Measurements from ENCODE around the gene OAS1. TPM values are rescaled to one million over a fixed set of nuclear protein-coding genes. Genes with fewer than 3 reads are reported as not detected.

The OAS1 gene
- 46.4 and 51.1 TPM in 2 replicates for total RNA-seq

GRCh38 chr12:112906712-112907414 is at the start of gene OAS1:
TSS of gene OAS1 (plus strand) at chr12:112906962. CDS start at chr12:112907040, 78 bp downstream.

GRCh38 chr12:112937741-112938719 is 31.3 kb downstream of the OAS1 start, which contains the start of gene OAS3:
TSS of gene OAS3 (plus strand) at chr12:112938474. CDS start at chr12:112938531, 57 bp downstream.

Other genes with a start within 250 kb of the OAS1 start
- not detected in 2 replicates for gene RPH3A, start 115.2 kb upstream of the OAS1 start, total RNA-seq
- 94.5 and 102 TPM in 2 replicates for gene OAS3, start 31.5 kb downstream of the OAS1 start, total RNA-seq
- gene OAS2, start 71.6 kb downstream of the OAS1 start, total RNA-seq: 88.9 and 101 TPM in 2 replicates
- not detected in 2 replicates for gene DTX1, start 149.8 kb downstream of the OAS1 start, total RNA-seq
- not detected in 2 replicates for gene RASAL1, start 228.8 kb downstream of the OAS1 start, total RNA-seq
- not detected in 2 replicates for gene CFAP73, start 242.8 kb downstream of the OAS1 start, total RNA-seq